OCI-LY3 (cell line): ENCODE measurements around the gene OSBPL6.

Experiments used
- H2AFZ ChIP-seq: fragments of 200-600, 300-600 bp; shearing (Covaris generic); 2 replicates; pipeline ENCODE4 v1.6.0; 2014; ENCODE audit warnings: antibody characterized with exemption, low read depth, low read length
- H3K27ac ChIP-seq: fragments of 200-600, 300-600 bp; sonication (generic); 2 replicates; pipeline ENCODE4 v1.5.1; 2014; ENCODE audit warnings: mild to moderate bottlenecking, low read length, moderate library complexity, mixed read lengths
- H3K27me3 ChIP-seq: fragments of 200-600, 300-600 bp; sonication (generic); 2 replicates; pipeline ENCODE4 v1.6.1; 2014; ENCODE audit warnings: low read depth, low read length, mixed read lengths
- H3K36me3 ChIP-seq: fragments of 200-600, 300-600 bp; sonication (generic); replicated peaks from 2 replicates; pipeline ENCODE3; 2014; ENCODE audit warnings: low read depth, low read length, mixed read lengths
- H3K4me1 ChIP-seq: fragments of 300-600, 200-600 bp; sonication (generic); 2 replicates; pipeline ENCODE4 v1.6.1; 2014; ENCODE audit warnings: low read length, mixed read lengths
- H3K4me2 ChIP-seq: fragments of 200-600, 300-600 bp; sonication (generic); 2 replicates; pipeline ENCODE4 v1.6.1; 2014; ENCODE audit warnings: low read length, mixed read lengths
- H3K4me3 ChIP-seq: fragments of 300-600, 200-600 bp; sonication (generic); 2 replicates; pipeline ENCODE4 v1.5.1; 2014; ENCODE audit warnings: antibody characterized with exemption, mild to moderate bottlenecking, low read length, moderate library complexity
- H3K79me2 ChIP-seq: fragments of 300-600, 200-600 bp; shearing (Covaris generic); 2 replicates; pipeline ENCODE4 v1.6.1; 2014; ENCODE audit warnings: mild to moderate bottlenecking, low read length, mixed read lengths
- H3K9ac ChIP-seq: fragments of 300-600, 200-600 bp; shearing (Covaris generic); 2 replicates; pipeline ENCODE4 v1.6.0; 2014; ENCODE audit warnings: mild to moderate bottlenecking, low read length, moderate library complexity
- H3K9me3 ChIP-seq: fragments of 200-600, 300-600 bp; shearing (Covaris generic); 2 replicates; pipeline ENCODE4 v1.6.1; 2014; ENCODE audit warnings: low read length, mixed read lengths; ENCODE audit not compliant: insufficient read depth
- H4K20me1 ChIP-seq: fragments of 200-600, 300-600 bp; sonication (generic); 2 replicates; pipeline ENCODE4 v1.6.1; 2016; ENCODE audit warnings: low read length, mixed read lengths; ENCODE audit not compliant: insufficient read depth
- EZH2phosphoT487 ChIP-seq: fragments of 200-600 bp; shearing (Covaris generic); IDR thresholded peaks from 2 replicates; pipeline ENCODE4 v1.6.1; 2018; ENCODE audit warnings: antibody characterized with exemption, mixed run types, low read depth
- TF ChIP-seq, protein P1 (sequence below): fragments of 200-600, 300-600 bp; sonication (generic); IDR thresholded peaks from 2 replicates; pipeline ENCODE4 v1.5.1; 2014; ENCODE audit warnings: antibody characterized with exemption, low read length, low read depth

OSBPL6 gene

DNA sequence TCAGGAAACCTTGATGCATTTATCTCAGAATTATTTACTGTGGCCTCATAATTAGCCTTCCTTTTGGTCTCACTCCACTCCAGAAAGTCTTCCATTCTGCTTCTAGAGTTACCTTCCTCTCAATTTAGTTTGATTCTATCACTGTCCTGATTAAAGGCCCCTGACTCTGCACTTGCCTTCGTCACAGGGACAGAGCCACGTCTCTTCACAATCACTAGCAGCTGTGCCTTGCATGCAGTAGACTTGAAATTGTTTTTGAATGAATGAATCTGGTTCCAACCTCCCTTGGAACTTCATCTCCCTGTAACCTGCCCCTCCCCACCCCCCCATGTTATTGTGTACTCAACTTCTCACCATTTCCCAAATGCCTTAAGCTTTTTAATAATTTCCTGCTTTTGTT is 52.4 kb downstream of the OSBPL6 start:
- no peaks in the 10 kb centered on the region for H3K9me3 ChIP-seq
- H3K4me2 ChIP-seq = no peak overlapping the region
- H3K27me3 ChIP-seq = no peaks in the 10 kb centered on the region
- TF ChIP-seq, protein P1, sequence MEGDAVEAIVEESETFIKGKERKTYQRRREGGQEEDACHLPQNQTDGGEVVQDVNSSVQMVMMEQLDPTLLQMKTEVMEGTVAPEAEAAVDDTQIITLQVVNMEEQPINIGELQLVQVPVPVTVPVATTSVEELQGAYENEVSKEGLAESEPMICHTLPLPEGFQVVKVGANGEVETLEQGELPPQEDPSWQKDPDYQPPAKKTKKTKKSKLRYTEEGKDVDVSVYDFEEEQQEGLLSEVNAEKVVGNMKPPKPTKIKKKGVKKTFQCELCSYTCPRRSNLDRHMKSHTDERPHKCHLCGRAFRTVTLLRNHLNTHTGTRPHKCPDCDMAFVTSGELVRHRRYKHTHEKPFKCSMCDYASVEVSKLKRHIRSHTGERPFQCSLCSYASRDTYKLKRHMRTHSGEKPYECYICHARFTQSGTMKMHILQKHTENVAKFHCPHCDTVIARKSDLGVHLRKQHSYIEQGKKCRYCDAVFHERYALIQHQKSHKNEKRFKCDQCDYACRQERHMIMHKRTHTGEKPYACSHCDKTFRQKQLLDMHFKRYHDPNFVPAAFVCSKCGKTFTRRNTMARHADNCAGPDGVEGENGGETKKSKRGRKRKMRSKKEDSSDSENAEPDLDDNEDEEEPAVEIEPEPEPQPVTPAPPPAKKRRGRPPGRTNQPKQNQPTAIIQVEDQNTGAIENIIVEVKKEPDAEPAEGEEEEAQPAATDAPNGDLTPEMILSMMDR = no peak
- TF ChIP-seq EZH2phosphoT487 = no peak
- no peaks in the 10 kb centered on the region for H3K4me1 ChIP-seq
- no peaks in the 10 kb centered on the region for H3K79me2 ChIP-seq
- H3K4me3 ChIP-seq = no peak overlapping the region
- H3K27ac ChIP-seq = no peak overlapping the region
- H2AFZ ChIP-seq = no peak overlapping the region
- no peaks in the 10 kb centered on the region for H3K36me3 ChIP-seq
- H3K9ac ChIP-seq = no peak overlapping the region
- no peaks in the 10 kb centered on the region for H4K20me1 ChIP-seq

DNA sequence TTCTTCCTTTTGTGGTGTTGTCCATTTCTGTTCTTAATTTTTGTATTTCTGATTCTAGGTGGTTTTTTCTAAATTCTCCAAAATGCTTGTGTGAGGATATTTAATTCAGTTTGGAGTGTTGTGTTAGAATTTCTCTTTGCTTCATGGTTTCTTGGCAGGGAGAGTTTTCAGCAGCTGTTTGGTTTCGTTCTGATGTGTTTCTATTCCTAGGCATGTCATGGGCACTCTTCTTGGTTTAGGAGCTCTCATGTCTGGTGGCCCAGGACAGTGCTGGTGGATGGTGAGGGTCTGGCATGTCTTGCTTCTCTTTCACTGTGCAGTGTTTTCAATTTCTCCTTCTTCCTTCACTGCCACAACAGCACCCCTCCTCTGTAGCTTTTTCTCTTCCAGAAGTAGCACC is 52.9 kb downstream of the OSBPL6 start:
- no peak overlapping the region for H3K4me3 ChIP-seq
- no peak overlapping the region for H2AFZ ChIP-seq
- no peaks in the 10 kb centered on the region for H3K79me2 ChIP-seq
- no peaks in the 10 kb centered on the region for H3K36me3 ChIP-seq
- no peak overlapping the region for H3K4me2 ChIP-seq
- no peak overlapping the region for H3K27ac ChIP-seq
- no peak for TF ChIP-seq EZH2phosphoT487
- TF ChIP-seq, protein P1 = no peak
- no peak overlapping the region for H3K9ac ChIP-seq
- H3K27me3 ChIP-seq = no peaks in the 10 kb centered on the region
- H3K9me3 ChIP-seq = no peaks in the 10 kb centered on the region
- no peaks in the 10 kb centered on the region for H4K20me1 ChIP-seq
- no peaks in the 10 kb centered on the region for H3K4me1 ChIP-seq

- H3K27ac ChIP-seq = no peak overlapping the region
- no peak overlapping the region for H3K4me2 ChIP-seq
- no peaks in the 10 kb centered on the region for H3K36me3 ChIP-seq
- H3K4me1 ChIP-seq = no peaks in the 10 kb centered on the region
- H4K20me1 ChIP-seq = no peaks in the 10 kb centered on the region
- H3K27me3 ChIP-seq = no peaks in the 10 kb centered on the region
- no peak for TF ChIP-seq EZH2phosphoT487
- TF ChIP-seq, protein P1 = no peak
- H3K79me2 ChIP-seq = no peaks in the 10 kb centered on the region
- no peak overlapping the region for H3K9ac ChIP-seq
- no peak overlapping the region for H3K4me3 ChIP-seq
- no peak overlapping the region for H2AFZ ChIP-seq
- no peaks in the 10 kb centered on the region for H3K9me3 ChIP-seq
Observed at GRCh38 chr2:178250429-178250828, 56.1 kb downstream of the OSBPL6 start.

DNA sequence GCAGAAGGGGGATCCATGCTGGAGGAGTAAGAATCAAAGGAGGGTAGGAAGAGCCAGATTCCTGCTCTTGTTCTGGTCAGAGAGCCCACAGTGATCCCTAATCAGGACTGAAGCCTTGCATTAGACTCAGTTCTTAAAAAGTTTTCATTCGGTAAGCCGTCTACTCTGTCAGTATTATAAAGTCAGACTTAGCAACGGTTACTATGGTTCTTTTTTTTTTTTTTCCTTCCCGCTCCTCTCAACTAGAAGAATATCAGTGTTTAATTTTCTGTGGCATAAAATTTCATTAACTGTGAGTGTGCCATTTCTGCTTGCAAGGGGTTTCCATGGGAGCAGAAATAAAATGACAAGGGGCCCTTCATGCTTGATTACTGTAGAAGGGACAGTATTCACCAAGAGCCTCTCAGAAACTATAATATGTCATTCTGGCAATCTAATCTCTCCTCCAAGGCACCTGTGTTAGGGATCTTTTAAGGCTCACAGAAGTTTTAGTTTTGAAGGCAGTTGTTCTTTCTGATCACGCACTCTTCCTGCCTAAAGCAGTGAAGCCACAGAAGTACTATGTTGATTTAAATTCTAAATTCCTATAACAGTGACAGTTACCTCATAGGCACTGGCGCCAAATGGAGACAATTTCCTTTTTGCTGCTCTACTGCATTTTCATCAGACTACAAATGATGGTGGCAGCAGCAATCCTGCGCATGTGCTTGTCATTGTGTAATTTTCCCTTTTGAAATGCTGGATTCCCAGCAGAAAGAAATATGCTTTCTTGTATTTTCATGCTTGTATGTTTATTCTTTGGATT is 57.0 kb downstream of the OSBPL6 start:
- no peaks in the 10 kb centered on the region for H3K79me2 ChIP-seq
- H4K20me1 ChIP-seq = no peaks in the 10 kb centered on the region
- H3K4me1 ChIP-seq = no peaks in the 10 kb centered on the region
- TF ChIP-seq, protein P1 = no peak
- TF ChIP-seq EZH2phosphoT487 = no peak
- no peak overlapping the region for H3K4me3 ChIP-seq
- no peak overlapping the region for H3K9ac ChIP-seq
- no peaks in the 10 kb centered on the region for H3K9me3 ChIP-seq
- no peak overlapping the region for H3K27ac ChIP-seq
- no peak overlapping the region for H3K4me2 ChIP-seq
- no peaks in the 10 kb centered on the region for H3K27me3 ChIP-seq
- no peaks in the 10 kb centered on the region for H3K36me3 ChIP-seq
- H2AFZ ChIP-seq = no peak overlapping the region
